Activated naive CD8-positive, alpha-beta T cell (primary cell): ENCODE results near the gene PPP4R3B.
A peak's percentile ranks its signal among the peaks of the same experiment; 100 is the strongest.
"Not testable (repeated sequence)": the region's sequence is repeated elsewhere in the genome, so short reads cannot be mapped to it uniquely, and the experiment has no call there.

Experiments used
- H3K27ac Mint-ChIP-seq: one replicate; pipeline ENCODE4 v1.8.0; 2021; ENCODE audit warnings: mixed read lengths
- H3K27me3 Mint-ChIP-seq: one replicate; pipeline ENCODE4 v1.8.0; 2021; ENCODE audit warnings: mixed read lengths
- H3K36me3 Mint-ChIP-seq: one replicate; pipeline ENCODE4 v1.8.0; 2021; ENCODE audit warnings: mixed read lengths
- H3K4me1 Mint-ChIP-seq: one replicate; pipeline ENCODE4 v1.8.0; 2021; ENCODE audit warnings: low read depth, mixed read lengths
- H3K4me3 Mint-ChIP-seq: one replicate; pipeline ENCODE4 v1.8.0; 2021; ENCODE audit warnings: mild to moderate bottlenecking, mixed read lengths
- H3K9me3 Mint-ChIP-seq: one replicate; pipeline ENCODE4 v1.8.0; 2021; ENCODE audit warnings: low read depth, mixed read lengths

Gene PPP4R3B

DNA sequence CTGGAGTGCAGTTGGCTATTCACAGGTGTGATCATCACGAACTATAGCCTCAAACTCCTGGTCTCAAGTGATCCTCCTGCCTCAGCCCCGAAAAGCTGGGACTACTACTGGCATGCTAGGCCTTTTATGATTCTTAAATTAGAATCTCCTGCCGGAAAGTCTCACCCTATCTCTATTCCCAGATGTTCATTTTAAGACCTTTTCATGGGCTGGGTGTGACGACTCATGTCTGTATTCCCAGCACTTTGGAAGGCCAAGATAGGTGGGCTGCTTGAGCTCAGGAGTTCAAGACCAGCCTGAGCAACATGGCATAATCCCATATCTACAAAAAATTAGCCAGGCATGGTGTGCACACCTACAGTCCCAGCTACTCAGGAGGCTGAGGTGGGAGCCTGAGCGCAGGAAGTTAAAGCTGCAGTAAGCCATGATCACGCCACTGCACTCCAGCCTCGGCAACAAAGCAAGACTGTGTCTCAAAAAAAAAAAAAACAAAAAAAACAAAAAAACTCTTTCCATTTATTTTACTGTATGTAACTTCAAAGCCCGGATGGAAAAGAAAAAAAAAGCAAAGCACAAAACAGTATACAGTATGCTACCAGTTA lies 8.1 kb downstream of the PPP4R3B start:
- peak overlapping the region; percentile 16 for H3K27ac Mint-ChIP-seq
- H3K36me3 Mint-ChIP-seq, result peaks cover 11% of the 10 kb centered on the region
- peaks cover 66% of the 10 kb centered on the region for H3K4me1 Mint-ChIP-seq
- no peaks in the 10 kb centered on the region for H3K27me3 Mint-ChIP-seq
- no peak overlapping the region for H3K4me3 Mint-ChIP-seq
- no peaks in the 10 kb centered on the region for H3K9me3 Mint-ChIP-seq

DNA sequence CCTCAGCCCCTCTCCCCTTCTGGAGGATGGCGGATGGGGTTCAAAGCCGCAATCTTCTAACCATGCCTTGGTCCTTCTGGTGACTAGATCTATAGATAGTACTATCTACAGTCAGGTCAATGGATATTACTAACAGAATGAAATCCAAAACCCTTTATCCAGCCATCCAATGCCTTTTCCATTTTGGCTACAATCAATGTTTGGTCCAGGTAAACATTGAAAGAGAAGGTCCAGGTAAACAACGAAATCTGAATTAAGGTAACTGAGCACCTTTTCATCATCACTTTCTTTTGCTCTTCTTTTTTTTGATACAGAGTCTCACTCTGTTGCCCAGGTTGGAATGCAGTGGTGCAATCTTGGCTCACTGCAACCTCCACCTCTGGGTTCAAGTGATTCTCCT lies 9.7 kb downstream of the PPP4R3B start:
- Mint-ChIP-seq H3K9me3 (no peaks in the 10 kb centered on the region), H3K4me3 (no peak overlapping the region), H3K27me3 (no peaks in the 10 kb centered on the region), H3K4me1 (peaks cover 61% of the 10 kb centered on the region), H3K36me3 (peaks cover 8% of the 10 kb centered on the region), H3K27ac (no peak overlapping the region)

DNA sequence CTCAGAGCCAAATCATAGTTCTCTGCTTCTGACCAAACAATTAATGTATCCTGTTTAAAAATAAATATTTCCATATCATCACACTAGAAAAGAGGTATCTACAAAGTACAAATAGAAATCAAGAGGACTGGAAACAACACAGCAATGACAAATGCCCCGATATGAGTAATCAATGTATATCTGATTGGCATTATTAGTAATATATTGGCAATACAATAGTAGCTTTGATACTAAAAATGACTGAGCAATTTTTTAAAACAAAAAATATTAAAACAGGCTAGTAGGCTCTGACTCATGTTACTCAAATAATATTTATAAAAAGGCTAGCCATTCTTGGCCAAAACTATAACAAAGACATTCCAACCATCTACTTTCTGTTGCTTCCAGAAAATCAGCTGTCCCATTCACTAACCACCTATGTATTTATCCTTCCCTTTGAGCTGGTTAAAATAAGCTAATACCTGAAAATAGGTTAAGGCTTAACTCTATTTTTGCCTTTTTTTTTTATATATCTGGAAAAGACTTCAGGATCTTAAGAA lies 13.3 kb downstream of the PPP4R3B start:
- H3K36me3 Mint-ChIP-seq, result peaks cover 11% of the 10 kb centered on the region
- no peaks in the 10 kb centered on the region for H3K27me3 Mint-ChIP-seq
- peak overlapping the region; percentile 0 for H3K4me3 Mint-ChIP-seq
- H3K4me1 Mint-ChIP-seq, result peaks cover 64% of the 10 kb centered on the region
- peak overlapping the region; percentile 72 for H3K27ac Mint-ChIP-seq
- H3K9me3 Mint-ChIP-seq, result no peaks in the 10 kb centered on the region

DNA sequence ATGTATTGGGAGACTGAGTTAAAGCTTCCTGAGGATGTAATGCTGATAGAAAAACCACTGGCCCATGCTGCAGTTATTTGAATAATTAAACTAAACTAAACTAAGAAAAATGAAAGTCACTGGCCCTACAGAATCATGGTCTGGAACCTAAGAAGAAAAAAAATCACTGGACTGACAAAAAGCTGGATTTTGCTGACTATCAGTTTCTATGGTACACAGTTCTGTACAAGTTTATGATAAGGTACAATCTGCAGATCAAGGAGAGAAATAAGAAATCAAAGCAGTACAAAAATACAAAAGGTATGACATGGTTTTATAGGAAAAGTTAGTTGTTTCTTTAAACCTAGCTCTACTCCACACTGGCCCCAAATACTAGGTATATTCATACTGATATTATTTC lies 15.6 kb downstream of the PPP4R3B start:
- no peaks in the 10 kb centered on the region for H3K9me3 Mint-ChIP-seq
- H3K27ac Mint-ChIP-seq, result peak overlapping the region; percentile 43
- peaks cover 10% of the 10 kb centered on the region for H3K36me3 Mint-ChIP-seq
- peaks cover 50% of the 10 kb centered on the region for H3K4me1 Mint-ChIP-seq
- no peaks in the 10 kb centered on the region for H3K27me3 Mint-ChIP-seq
- H3K4me3 Mint-ChIP-seq, result no peak overlapping the region

DNA sequence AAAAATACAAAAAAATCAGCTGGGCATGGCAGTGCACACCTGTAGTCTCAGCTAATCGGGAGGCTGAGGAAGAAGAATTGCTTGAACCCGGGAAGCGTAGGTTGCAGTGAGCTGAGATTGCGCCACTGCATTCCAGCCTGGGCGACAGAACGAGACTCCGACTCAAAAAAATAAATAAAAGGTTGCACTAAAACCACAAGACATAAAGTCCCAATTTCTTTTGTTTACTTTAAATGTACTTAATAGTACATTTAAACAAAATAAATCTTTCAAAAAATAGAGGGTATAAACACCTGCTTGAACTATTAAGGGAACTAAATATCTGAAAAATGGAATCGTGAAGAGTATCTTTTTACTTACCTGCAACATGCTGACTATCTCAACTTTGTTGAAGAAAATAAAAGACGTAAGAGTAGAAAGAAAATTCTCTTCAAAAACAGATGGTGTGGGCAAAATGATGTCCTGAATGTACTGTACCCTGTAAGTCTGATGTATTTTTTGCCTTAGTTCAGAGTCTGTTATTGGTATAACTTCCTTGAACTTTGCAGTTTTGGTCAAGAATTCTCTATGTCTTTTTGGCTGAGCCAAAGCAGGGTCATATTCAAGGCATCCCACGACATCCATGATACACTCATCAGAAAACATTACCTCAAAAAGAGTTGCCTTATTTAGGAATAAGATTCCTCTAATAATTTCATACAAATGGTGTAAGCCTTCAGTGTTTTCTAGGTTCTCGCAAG lies 19.2 kb downstream of the PPP4R3B start:
- Mint-ChIP-seq H3K27me3 (no peaks in the 10 kb centered on the region), H3K9me3 (no peaks in the 10 kb centered on the region), H3K4me3 (no peak overlapping the region), H3K27ac (no peak overlapping the region), H3K4me1 (peaks cover 50% of the 10 kb centered on the region), H3K36me3 (peaks cover 11% of the 10 kb centered on the region)

DNA sequence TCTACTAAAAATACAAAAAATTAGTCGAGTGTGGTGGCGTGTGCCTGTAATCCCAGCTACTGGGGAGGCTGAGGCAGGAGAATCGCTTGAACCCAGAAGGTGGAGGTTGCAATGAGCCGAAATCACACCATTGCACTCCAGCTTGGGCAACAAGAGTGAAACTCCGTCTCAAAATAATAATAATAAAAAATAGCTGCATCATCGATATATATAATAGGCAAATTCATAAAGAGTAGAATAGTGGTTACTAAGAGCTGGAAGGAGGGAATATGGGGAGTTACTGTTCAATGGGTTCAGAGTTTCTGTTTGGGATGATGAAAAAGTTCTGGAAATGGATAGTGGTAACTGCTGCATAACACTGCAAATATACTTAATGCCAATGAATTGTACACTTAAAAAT lies 20.6 kb downstream of the PPP4R3B start:
- H3K4me1 Mint-ChIP-seq, result peaks cover 46% of the 10 kb centered on the region
- H3K9me3 Mint-ChIP-seq, H3K27ac Mint-ChIP-seq, H3K4me3 Mint-ChIP-seq, H3K27me3 Mint-ChIP-seq, H3K36me3 Mint-ChIP-seq: not testable (repeated sequence)

DNA sequence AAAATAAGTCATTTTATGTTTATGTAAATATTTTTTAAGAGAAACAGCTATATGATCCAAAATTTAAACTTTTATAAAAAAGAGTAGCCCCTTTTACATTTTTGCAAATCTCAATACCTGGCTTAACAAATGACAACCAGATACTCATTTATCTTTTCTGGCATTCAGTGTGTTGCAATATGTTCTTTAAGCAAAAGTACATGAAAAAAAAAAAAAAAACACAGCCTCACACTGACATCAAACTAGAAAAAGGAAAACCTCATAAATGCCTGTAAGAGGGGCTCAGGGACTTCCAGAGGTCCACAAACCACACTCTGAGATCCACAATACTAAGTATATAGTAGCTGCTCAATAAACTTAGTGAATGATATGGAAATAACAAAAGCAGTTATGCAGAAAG lies 21.9 kb downstream of the PPP4R3B start:
- no peak overlapping the region for H3K4me3 Mint-ChIP-seq
- H3K36me3 Mint-ChIP-seq, result peaks cover 12% of the 10 kb centered on the region
- no peaks in the 10 kb centered on the region for H3K27me3 Mint-ChIP-seq
- no peaks in the 10 kb centered on the region for H3K9me3 Mint-ChIP-seq
- H3K27ac Mint-ChIP-seq, result no peak overlapping the region
- peaks cover 54% of the 10 kb centered on the region for H3K4me1 Mint-ChIP-seq

DNA sequence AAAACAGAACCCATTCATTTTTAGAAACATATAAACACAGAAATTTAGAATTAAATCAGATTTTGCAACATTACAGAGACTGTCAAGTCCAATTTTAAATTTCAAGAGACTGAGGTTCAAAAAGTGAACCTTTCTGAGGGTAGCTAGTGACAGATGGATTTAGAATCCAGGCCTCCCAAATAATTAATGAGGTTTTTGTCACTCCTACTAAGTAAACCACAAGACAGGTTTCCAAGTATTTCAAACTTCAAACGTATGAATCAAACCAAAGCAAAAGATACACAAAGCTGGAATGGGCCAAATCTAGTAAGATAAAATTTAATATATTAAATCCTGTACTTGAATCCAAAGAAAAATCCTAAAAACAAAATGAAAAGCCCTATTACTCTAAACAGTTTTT lies 25.3 kb downstream of the PPP4R3B start:
- H3K36me3 Mint-ChIP-seq, result peaks cover 8% of the 10 kb centered on the region
- no peak overlapping the region for H3K27ac Mint-ChIP-seq
- peaks cover 45% of the 10 kb centered on the region for H3K4me1 Mint-ChIP-seq

DNA sequence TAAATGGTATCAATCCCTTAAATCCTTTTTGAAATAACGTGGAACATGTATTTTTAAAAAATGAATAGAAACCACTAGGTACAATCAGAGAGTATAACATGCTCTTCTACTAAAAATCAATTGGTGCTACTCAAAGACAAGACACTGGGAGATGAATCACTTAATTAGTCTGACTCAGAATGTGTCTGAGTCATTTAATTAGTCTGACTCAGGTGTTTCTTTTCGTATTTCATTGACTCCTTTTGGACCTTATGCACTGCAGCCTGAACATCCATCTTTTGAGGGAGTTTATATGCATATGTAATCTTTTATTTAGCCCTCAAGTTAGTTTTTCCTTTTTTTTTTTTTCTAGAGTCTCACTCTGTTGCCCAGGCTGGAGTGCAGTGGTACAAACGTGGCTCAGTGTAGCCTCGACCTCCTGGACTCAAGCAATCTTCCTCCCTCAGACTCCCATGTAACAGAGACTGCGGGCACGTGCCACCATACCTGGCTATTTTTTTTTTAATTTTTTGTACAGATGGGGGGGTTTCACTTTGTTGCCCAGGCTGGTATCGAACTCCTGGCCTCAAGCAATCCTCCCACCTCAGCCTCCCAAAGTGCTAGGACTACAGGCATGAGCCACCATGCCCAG lies 26.5 kb downstream of the PPP4R3B start:
- Mint-ChIP-seq H3K9me3 (no peaks in the 10 kb centered on the region), H3K4me3 (no peak overlapping the region), H3K36me3 (peaks cover 8% of the 10 kb centered on the region), H3K27ac (peak overlapping the region; percentile 86), H3K27me3 (no peaks in the 10 kb centered on the region), H3K4me1 (peaks cover 47% of the 10 kb centered on the region)

More for the DNA sequence above, 25.3 kb downstream of the PPP4R3B start:
- no peaks in the 10 kb centered on the region for H3K9me3 Mint-ChIP-seq
- H3K27me3 Mint-ChIP-seq, result no peaks in the 10 kb centered on the region
- H3K4me3 Mint-ChIP-seq, result no peak overlapping the region

DNA sequence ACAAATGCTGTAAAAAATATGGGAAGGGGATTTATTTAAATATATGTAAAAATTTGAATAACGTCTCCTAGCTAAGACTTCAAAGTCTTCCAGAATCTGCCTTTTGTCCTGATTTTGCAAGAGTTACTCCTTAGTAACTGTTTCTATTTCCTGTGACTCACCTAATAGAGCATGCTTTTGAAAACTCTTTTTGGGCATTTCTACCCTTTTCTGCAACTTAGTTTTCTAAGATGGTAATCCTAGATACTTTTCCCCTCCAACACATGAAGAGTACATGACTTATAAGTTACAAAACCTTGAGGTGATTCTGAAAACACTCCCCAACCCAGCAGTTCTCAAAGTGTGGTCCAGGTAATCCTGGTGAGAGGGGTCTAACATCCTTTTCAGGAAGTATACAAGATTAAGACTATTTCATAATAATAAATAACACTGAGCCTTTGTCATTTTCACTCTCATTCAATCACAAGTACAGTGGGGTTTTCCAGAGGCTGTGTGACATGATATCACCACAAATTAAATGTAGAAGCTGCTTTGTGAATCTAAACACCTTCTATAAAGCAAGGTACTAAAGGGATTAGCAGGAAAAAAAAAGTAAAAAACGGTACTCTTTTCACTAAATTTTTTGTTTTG lies 31.9 kb downstream of the PPP4R3B start:
- H3K27ac Mint-ChIP-seq, result peak overlapping the region; percentile 70

DNA sequence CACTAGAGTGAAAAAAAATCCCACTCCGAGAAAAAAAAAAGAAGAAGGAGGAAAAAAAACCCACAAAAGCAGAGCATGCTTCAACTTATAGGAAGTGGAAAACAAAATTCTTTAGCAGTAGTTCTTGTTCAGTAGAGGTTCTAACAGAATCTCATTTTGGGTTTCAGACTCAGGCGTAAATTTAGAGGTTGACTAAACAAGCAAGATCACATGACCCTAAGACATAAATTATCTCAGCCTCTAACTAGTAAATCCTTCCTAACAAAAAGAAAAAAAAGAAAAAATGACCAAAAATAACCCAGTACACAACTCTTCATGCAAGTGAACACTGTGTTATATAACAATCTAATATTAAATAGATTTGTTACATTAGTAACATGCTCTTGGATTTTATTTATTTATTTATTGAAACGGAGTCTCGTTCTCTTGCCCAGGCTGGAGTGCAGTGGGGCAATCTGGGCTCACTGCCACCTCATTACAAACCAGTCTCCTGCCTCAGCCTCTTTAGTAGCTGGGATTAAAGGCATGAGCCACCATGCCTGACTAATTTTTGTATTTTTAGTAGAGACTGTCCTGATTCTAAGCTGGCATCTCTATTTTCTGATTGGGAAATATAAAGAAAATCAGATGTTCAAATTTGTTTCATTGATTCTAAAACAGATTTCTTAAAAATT lies 35.4 kb downstream of the PPP4R3B start:
- Mint-ChIP-seq H3K4me3 (no peak overlapping the region), H3K27me3 (no peaks in the 10 kb centered on the region), H3K27ac (peak overlapping the region; percentile 41), H3K36me3 (peaks cover 16% of the 10 kb centered on the region), H3K4me1 (peaks cover 37% of the 10 kb centered on the region), H3K9me3 (no peaks in the 10 kb centered on the region)

More for the DNA sequence above, 31.9 kb downstream of the PPP4R3B start:
- H3K4me3 Mint-ChIP-seq, result no peak overlapping the region
- no peaks in the 10 kb centered on the region for H3K9me3 Mint-ChIP-seq
- no peaks in the 10 kb centered on the region for H3K27me3 Mint-ChIP-seq
- peaks cover 41% of the 10 kb centered on the region for H3K4me1 Mint-ChIP-seq
- H3K36me3 Mint-ChIP-seq, result peaks cover 11% of the 10 kb centered on the region

DNA sequence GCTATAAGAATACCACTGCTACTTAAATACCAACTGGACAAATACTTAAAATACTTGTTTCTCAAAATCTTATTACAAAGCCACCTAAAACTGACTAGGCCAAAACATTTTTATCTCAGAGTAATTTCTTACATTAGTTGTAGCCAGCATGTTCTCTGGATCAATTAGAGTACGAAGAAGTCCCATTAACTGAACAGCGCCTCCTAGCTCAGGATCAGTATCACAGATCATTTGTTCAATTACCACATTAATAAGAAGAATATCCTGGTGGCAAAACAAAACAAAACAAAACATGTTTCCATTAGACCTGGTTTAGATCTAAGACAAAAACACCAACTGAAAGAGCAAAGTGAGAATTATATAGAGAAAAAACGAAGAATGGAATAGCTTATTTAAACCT lies 36.0 kb downstream of the PPP4R3B start:
- H3K27me3 Mint-ChIP-seq, result no peaks in the 10 kb centered on the region
- H3K36me3 Mint-ChIP-seq, result peaks cover 15% of the 10 kb centered on the region
- no peak overlapping the region for H3K27ac Mint-ChIP-seq
- no peak overlapping the region for H3K4me3 Mint-ChIP-seq
- peaks cover 31% of the 10 kb centered on the region for H3K4me1 Mint-ChIP-seq
- H3K9me3 Mint-ChIP-seq, result no peaks in the 10 kb centered on the region

DNA sequence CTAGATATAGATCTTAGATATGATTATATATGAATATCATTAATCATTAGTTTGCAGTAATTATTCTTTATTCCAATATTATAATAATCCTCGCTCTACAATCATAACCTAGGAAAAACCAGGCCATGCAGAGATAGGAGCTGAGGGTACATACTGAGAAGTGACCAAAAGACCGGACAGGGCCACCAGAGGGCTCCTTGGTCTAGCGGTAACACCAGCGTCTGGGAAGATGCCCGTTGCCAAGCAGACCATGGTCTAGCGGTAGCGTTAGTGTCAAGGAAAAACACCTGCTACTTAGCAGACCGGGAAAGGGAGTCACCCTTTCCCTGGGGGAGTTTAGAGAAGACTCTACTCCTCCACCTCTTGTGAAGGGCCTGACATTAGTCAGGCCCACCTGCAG lies 48.4 kb downstream of the PPP4R3B start:
- H3K9me3 Mint-ChIP-seq, H3K27ac Mint-ChIP-seq, H3K27me3 Mint-ChIP-seq, H3K36me3 Mint-ChIP-seq, H3K4me3 Mint-ChIP-seq: not testable (repeated sequence)
- H3K4me1 Mint-ChIP-seq, result peaks cover 31% of the 10 kb centered on the region

DNA sequence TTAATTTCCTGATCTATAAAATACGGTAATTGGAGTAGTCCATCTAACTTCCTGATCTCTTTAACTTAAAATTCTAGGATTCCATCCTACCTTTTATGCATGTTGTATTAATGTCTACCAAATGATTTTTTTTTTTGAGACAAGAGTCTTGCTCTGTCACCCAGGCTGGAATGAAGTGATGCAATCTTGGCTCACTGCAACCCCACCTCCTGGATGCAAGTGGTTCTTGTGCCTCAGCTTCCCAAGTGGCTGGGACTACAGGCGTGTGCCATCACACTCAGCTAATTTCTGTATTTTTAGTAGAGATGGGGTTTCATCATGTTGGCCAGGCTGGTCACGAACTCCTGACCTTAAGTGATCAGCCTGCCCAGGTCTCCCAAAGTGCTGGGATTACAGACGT lies 50.1 kb downstream of the PPP4R3B start:
- no peak overlapping the region for H3K4me3 Mint-ChIP-seq
- no peaks in the 10 kb centered on the region for H3K27me3 Mint-ChIP-seq
- peak overlapping the region; percentile 54 for H3K27ac Mint-ChIP-seq
- H3K4me1 Mint-ChIP-seq, result peaks cover 29% of the 10 kb centered on the region
- peaks cover 5% of the 10 kb centered on the region for H3K9me3 Mint-ChIP-seq
- peaks cover 19% of the 10 kb centered on the region for H3K36me3 Mint-ChIP-seq
